Neuronal stem cell (in vitro differentiated cells): ENCODE data around the gene ASIP.
"Not testable (repeated sequence)": the region's sequence is repeated elsewhere in the genome, so short reads cannot be mapped to it uniquely, and the experiment has no call there.

ENCODE experiments used
- DNase-seq: peaks from one replicate; pipeline ENCODE4 v3.0.0-alpha.2; 2013; ENCODE audit warnings: low spot score
- H2AFZ ChIP-seq: one replicate; pipeline ENCODE4 v1.6.1; 2013; ENCODE audit warnings: mild to moderate bottlenecking, low read length, inconsistent platforms
- H2AK5ac ChIP-seq: 2 replicates; pipeline ENCODE4 v1.6.1; 2013; ENCODE audit warnings: low read depth, mild to moderate bottlenecking, inconsistent platforms, low read length, moderate library complexity, mixed read lengths
- H2BK120ac ChIP-seq: 2 replicates; pipeline ENCODE4 v1.6.1; 2013; ENCODE audit warnings: low read depth, mild to moderate bottlenecking, inconsistent platforms, low read length, moderate library complexity, mixed read lengths
- H2BK12ac ChIP-seq: one replicate; pipeline ENCODE4 v1.6.1; 2013; ENCODE audit warnings: low read length, inconsistent platforms
- H2BK15ac ChIP-seq: 2 replicates; pipeline ENCODE4 v1.6.1; 2013; ENCODE audit warnings: mild to moderate bottlenecking, low read length, inconsistent platforms, mixed read lengths
- H2BK5ac ChIP-seq: one replicate; pipeline ENCODE4 v1.6.1; 2013; ENCODE audit warnings: inconsistent platforms, mild to moderate bottlenecking, low read length, moderate library complexity
- H3K14ac ChIP-seq: one replicate; pipeline ENCODE4 v1.6.1; 2013; ENCODE audit warnings: low read length, inconsistent platforms
- H3K18ac ChIP-seq: 2 replicates; pipeline ENCODE4 v1.6.1; 2013; ENCODE audit warnings: low read length, inconsistent platforms
- H3K23ac ChIP-seq: 2 replicates; pipeline ENCODE4 v1.6.1; 2013; ENCODE audit warnings: low read depth, mild to moderate bottlenecking, mixed read lengths, low read length, inconsistent platforms; ENCODE audit not compliant: poor library complexity
- H3K27ac ChIP-seq: replicated peaks from 3 replicates; pipeline ENCODE4 v1.5.1; 2013; ENCODE audit warnings: low read length, inconsistent platforms
- H3K27me3 ChIP-seq, 3 experiments: 2 replicates each; pipeline ENCODE4 v1.6.1; 2013; ENCODE audit warnings: low read length in 3 of 3, mild to moderate bottlenecking in 2 of 3, inconsistent platforms in 1 of 3, low read depth in 1 of 3, mixed read lengths in 1 of 3, moderate library complexity in 1 of 3; ENCODE audit not compliant: control insufficient read depth in 3 of 3, insufficient read depth in 3 of 3
- H3K36me3 ChIP-seq, 2 donors: replicated peaks in 1 of 2; 2 replicates each; pipeline ENCODE4 v1.6.1; 2013; ENCODE audit warnings: low read length in 2 of 2; ENCODE audit not compliant: control insufficient read depth in 2 of 2, insufficient read depth in 2 of 2
- H3K4ac ChIP-seq: 2 replicates; pipeline ENCODE4 v1.6.1; 2013; ENCODE audit warnings: inconsistent platforms, mild to moderate bottlenecking, low read length, moderate library complexity
- H3K4me1 ChIP-seq, 2 donors: 1 replicate in 1 of 2; 2 replicates in 1 of 2; pipeline ENCODE4 v1.6.1; 2013; ENCODE audit warnings: low read length in 2 of 2, low read depth in 1 of 2; ENCODE audit not compliant: control insufficient read depth in 2 of 2, insufficient read depth in 1 of 2
- H3K4me2 ChIP-seq: one replicate; pipeline ENCODE4 v1.6.1; 2013; ENCODE audit warnings: mild to moderate bottlenecking, low read length, inconsistent platforms; ENCODE audit not compliant: insufficient read depth, poor library complexity, severe bottlenecking
- H3K4me3 ChIP-seq, 2 donors: 2 replicates each; pipeline ENCODE4 v1.5.1; 2013; ENCODE audit warnings: low read length in 2 of 2, mild to moderate bottlenecking in 2 of 2, inconsistent platforms in 1 of 2, moderate library complexity in 1 of 2
- H3K79me1 ChIP-seq: one replicate; pipeline ENCODE4 v1.6.1; 2013; ENCODE audit warnings: low read depth, mild to moderate bottlenecking, inconsistent platforms, low read length, moderate library complexity
- H3K9ac ChIP-seq: one replicate; pipeline ENCODE4 v1.6.1; 2013; ENCODE audit warnings: mild to moderate bottlenecking, low read depth, low read length, inconsistent platforms; ENCODE audit not compliant: poor library complexity
- H3K9me3 ChIP-seq, 2 donors: replicated peaks in 1 of 2; 2 replicates each; pipeline versions ENCODE3 to v1.6.1; 2013; ENCODE audit warnings: low read length in 2 of 2, mild to moderate bottlenecking in 2 of 2, inconsistent platforms in 1 of 2, low read depth in 1 of 2, mixed read lengths in 1 of 2, moderate library complexity in 1 of 2; ENCODE audit not compliant: control insufficient read depth in 2 of 2, insufficient read depth in 1 of 2
- H4K8ac ChIP-seq: one replicate; pipeline ENCODE4 v1.6.1; 2013; ENCODE audit warnings: low read depth, mild to moderate bottlenecking, inconsistent platforms, low read length, moderate library complexity
- H4K91ac ChIP-seq: one replicate; pipeline ENCODE4 v1.6.1; 2013; ENCODE audit warnings: low read length, low read depth, mild to moderate bottlenecking, inconsistent platforms; ENCODE audit not compliant: poor library complexity
- WGBS, 2 donors: extraction: QIAGEN DNeasy Blood & Tissue Kit; methylation state at CpG; one replicate each; pipeline ENCODE4 v1.1.7; 2013; ENCODE audit warnings: missing lambda C conversion rate in 2 of 2, mixed read lengths in 1 of 2; ENCODE audit not compliant: insufficient read length in 2 of 2, insufficient replicate concordance in 1 of 2; ENCODE audit errors: extremely low coverage in 2 of 2; 5-methylcytosine and 5-hydroxymethylcytosine counted together

The ASIP gene

DNA sequence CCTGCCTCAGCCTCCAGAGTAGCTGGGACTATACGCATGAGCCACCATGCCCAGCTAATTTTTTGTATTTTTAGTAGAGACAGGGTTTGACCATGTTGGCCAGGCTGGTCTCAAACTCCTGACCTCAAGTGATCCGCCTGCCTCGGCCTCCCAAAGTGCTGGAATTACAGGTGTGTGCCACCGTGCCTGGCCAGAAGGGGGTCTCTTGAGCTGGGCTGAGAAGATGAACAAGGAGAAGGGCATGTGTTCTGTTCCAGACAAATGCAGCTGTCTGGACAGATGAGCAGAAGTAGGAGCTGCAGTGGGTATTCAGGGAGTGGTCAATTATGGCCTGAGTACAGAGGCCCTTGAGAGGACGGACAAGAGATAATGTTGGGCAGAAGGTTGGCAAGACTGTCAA lies 46.3 kb downstream of the ASIP start:
- H3K9me3 ChIP-seq, H2BK15ac ChIP-seq, H3K4ac ChIP-seq, H3K79me1 ChIP-seq, DNase-seq, H3K27ac ChIP-seq, H2BK12ac ChIP-seq, H3K4me1 ChIP-seq, H2BK120ac ChIP-seq, H4K8ac ChIP-seq, H2AFZ ChIP-seq, H3K9ac ChIP-seq, H3K4me2 ChIP-seq, H3K27me3 ChIP-seq, H4K91ac ChIP-seq, H3K4me3 ChIP-seq, H2AK5ac ChIP-seq, H2BK5ac ChIP-seq, H3K18ac ChIP-seq, H3K14ac ChIP-seq, H3K23ac ChIP-seq: not testable (repeated sequence)
- H3K36me3 ChIP-seq = peaks cover 65 to 90% of the 10 kb centered on the region in 2 donors
- no CpG with 5 or more reads among the region's 5 CpGs for WGBS, 2 donors

DNA sequence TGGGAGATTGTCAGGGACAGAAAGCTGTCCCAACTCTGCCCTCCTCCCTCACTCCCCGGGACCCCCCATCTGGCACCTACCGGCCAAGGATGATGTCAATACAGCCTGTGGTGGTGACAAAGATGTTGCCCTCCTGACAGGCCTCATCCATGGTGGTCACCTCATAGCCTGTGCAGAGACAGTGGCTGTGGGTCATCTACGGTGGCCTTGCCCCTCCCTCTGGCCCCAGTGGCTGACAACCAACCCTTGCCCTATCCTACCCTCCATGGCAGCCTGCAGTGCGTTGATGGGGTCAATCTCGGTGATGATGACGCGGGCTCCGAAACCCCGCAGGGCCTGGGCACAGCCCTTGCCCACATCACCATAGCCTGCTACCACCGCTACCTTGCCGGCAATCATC lies 49.2 kb downstream of the ASIP start:
- Histone ChIP-seq H3K18ac (no peak overlapping the region), H3K14ac (no peak overlapping the region), H2AK5ac (no peak overlapping the region), H2BK120ac (no peak overlapping the region), H3K27ac (no peak overlapping the region), H3K4me1 (no peaks in the 10 kb centered on the region), H3K27me3 (no peaks in the 10 kb centered on the region), H3K9ac (no peak overlapping the region), H2BK5ac (no peak overlapping the region), H3K36me3 (peaks cover 57 to 90% of the 10 kb centered on the region in 2 donors), H3K4me2 (no peak overlapping the region), H2AFZ (no peak overlapping the region), H2BK12ac (no peak overlapping the region), H2BK15ac (no peak overlapping the region), H4K91ac (no peak overlapping the region), H3K9me3 (no peaks in the 10 kb centered on the region), H3K4ac (no peak overlapping the region), H3K79me1 (peaks cover 2% of the 10 kb centered on the region), H4K8ac (peak overlapping the region; percentile 3), H3K23ac (no peak overlapping the region), H3K4me3 (peak overlapping the region in 1 of 2 donors; percentile 14)
- WGBS, 2 donors = no CpG with 5 or more reads among the region's 11 CpGs
- DNase-seq = no peak

DNA sequence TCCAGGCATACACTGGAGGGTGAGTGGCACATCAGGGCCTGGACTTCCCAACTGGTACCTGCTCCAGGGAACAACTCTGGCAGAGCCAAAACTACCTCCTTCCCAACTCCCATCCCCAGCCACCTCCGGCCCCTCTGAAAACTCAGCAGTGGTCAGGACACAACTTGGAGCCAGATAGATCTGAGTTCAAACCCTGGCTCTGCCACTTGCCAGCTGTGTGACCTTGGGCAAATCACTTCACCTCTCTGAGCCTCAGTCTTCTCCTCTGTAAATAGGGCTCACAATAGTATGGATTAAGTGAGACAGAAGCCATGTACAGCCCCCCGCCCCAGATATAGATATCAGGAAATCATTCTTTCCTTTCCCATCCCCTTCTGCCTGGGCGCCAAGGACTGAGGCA lies 51.3 kb downstream of the ASIP start:
- no peak for DNase-seq
- Histone ChIP-seq H2AK5ac (no peak overlapping the region), H3K27me3 (no peaks in the 10 kb centered on the region), H3K14ac (no peak overlapping the region), H3K36me3 (peaks cover 49 to 92% of the 10 kb centered on the region in 2 donors), H3K79me1 (peaks cover 2% of the 10 kb centered on the region), H2AFZ (no peak overlapping the region), H3K18ac (no peak overlapping the region), H3K4me1 (no peaks in the 10 kb centered on the region), H3K27ac (no peak overlapping the region), H3K23ac (no peak overlapping the region), H2BK15ac (no peak overlapping the region), H2BK12ac (no peak overlapping the region), H3K9me3 (no peaks in the 10 kb centered on the region), H3K9ac (no peak overlapping the region), H4K91ac (no peak overlapping the region), H3K4ac (no peak overlapping the region), H4K8ac (no peak overlapping the region), H3K4me3 (no peak overlapping the region), H2BK120ac (no peak overlapping the region), H3K4me2 (no peak overlapping the region), H2BK5ac (no peak overlapping the region)
- no CpG with 5 or more reads among the region's 3 CpGs for WGBS, 2 donors

DNA sequence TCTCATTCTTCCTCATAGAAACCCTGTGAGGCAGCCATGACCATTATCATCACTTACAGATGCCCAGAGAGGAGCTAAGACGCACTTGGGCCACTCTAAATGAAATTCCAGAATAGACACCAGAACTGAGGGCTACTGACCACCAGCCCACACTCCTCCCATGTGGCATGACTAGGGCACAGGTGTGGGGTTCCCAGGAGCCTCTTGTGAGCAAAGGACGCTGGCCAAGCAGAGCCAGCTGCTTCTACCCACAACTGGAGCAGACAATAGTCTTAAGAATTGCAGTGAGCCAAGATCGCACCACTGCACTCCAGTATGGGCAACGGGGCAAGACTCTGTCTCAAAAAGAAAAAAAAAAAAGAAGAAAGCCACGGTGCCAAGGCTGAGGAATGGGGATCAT lies 51.9 kb downstream of the ASIP start:
- Histone ChIP-seq H4K8ac (no peak overlapping the region), H2BK12ac (no peak overlapping the region), H2BK15ac (no peak overlapping the region), H2AK5ac (no peak overlapping the region), H3K23ac (no peak overlapping the region), H3K4ac (no peak overlapping the region), H3K36me3 (peaks cover 43 to 87% of the 10 kb centered on the region in 2 donors), H2BK120ac (no peak overlapping the region), H3K27me3 (no peaks in the 10 kb centered on the region), H3K18ac (no peak overlapping the region), H2AFZ (no peak overlapping the region), H4K91ac (no peak overlapping the region), H3K79me1 (peaks cover 2% of the 10 kb centered on the region), H2BK5ac (no peak overlapping the region), H3K9ac (no peak overlapping the region), H3K14ac (no peak overlapping the region), H3K4me2 (no peak overlapping the region), H3K9me3 (no peaks in the 10 kb centered on the region), H3K4me1 (no peaks in the 10 kb centered on the region), H3K27ac (no peak overlapping the region), H3K4me3 (no peak overlapping the region)
- DNase-seq = no peak
- no CpG with 5 or more reads among the region's 5 CpGs for WGBS, 2 donors
